Stimulated activated memory B cell treated with anti-CD40 and anti-IgM and Interleukin-4, amounts not matched to agents 10 μg/mL and 1 μg/mL and 100 μg/mL, for 72 hours (primary cell): ENCODE measurements around the gene NUP153.
"Not testable (repeated sequence)": the region's sequence is repeated elsewhere in the genome, so short reads cannot be mapped to it uniquely, and the experiment has no call there.

Experiments
- ATAC-seq: fragments of 150-1000 bp; cut with Tn5 transposase; 2 replicates; pipeline ENCODE4 v1.10.0; 2021
- H3K27ac Mint-ChIP-seq: one replicate; pipeline ENCODE4 v1.8.0; 2022; ENCODE audit warnings: mild to moderate bottlenecking, mixed read lengths
- H3K27me3 Mint-ChIP-seq: one replicate; pipeline ENCODE4 v1.8.0; 2022; ENCODE audit warnings: mixed read lengths
- H3K36me3 Mint-ChIP-seq: one replicate; pipeline ENCODE4 v1.8.0; 2022; ENCODE audit warnings: mixed read lengths
- H3K4me1 Mint-ChIP-seq: one replicate; pipeline ENCODE4 v1.8.0; 2022; ENCODE audit warnings: mixed read lengths
- H3K4me3 Mint-ChIP-seq: one replicate; pipeline ENCODE4 v1.8.0; 2022; ENCODE audit warnings: mild to moderate bottlenecking, moderate library complexity, mixed read lengths
- H3K9me3 Mint-ChIP-seq: one replicate; pipeline ENCODE4 v1.8.0; 2022; ENCODE audit warnings: mixed read lengths

Gene NUP153

DNA sequence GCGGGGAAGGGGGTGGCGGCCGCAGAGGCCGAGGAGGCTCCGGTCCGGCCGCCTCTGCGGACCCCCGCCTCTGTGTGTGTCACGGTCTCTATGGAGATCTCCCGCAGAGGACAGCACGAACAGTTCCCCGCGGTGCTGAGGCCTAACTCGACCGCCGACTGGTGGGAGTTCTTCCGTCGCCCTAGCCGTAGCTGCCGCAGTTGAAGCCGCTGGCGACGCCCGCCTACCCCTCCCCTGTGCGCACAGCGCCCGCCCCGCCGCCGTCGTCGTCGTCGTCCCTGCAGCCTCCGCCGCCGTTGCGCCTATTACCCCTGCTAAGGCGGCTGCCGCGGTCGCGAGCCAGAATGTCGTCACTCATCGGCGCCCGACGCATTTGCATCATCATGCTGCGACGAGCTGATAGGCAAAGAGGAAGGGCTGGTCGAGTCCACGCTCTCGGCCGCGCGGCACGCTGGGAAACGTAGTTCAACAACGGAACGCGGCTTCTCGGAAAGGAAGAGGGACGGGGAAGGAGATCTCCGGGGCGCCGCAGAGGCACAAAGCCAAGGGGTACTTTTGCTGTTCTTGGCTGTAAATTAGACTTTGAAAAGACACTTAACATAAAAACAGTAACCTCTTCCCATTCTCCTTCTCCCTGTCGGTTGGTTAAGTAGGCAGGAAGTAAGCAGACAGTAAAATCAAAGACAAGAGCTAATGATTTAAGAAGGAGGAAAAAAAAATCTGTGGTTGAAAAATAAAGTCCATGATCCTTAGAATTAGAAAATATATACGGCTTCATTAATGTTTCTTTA is at the start of gene NUP153:
NUP153 (minus strand) TSS at position 346 of the 791 bp plus-strand sequence. CDS start 538 bp downstream, outside the sequence.
- peak; percentile 90 for ATAC-seq
- H3K27ac Mint-ChIP-seq: peak within 1 kb of the TSS; percentile 79
- H3K36me3 Mint-ChIP-seq: peaks cover 14% of the 10 kb centered on the region
- H3K4me1 Mint-ChIP-seq: peaks cover 33% of the 10 kb centered on the region
- H3K4me3 Mint-ChIP-seq: peak within 1 kb of the TSS; percentile 91
- no peaks in the 10 kb centered on the region for H3K27me3 Mint-ChIP-seq
- H3K9me3 Mint-ChIP-seq: no peaks in the 10 kb centered on the region

DNA sequence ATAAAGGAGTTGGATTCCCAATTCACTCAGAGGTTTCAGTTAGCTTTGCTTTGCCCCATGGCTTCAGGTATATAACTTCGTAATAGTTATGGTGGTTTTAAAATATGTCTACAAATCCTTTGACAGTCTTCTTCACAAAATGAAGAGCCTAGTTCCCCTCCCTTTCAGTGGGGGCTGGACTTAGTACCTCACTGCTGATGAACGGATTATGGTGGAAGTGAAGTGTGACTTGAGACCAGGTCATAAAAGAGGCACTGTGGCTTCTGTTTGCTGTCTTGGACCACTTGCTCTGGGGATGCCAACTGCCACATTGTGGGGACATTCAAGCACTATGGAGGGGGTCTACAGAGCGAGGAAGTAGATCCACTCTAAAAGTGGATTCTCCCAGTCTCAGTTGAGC is 47.5 kb upstream of the NUP153 start:
- no peaks in the 10 kb centered on the region for H3K9me3 Mint-ChIP-seq

GRCh38 chr6:17745324-17745723 is 38.6 kb upstream of the NUP153 start:
- H3K4me3 Mint-ChIP-seq, H3K27ac Mint-ChIP-seq, H3K9me3 Mint-ChIP-seq, ATAC-seq, H3K36me3 Mint-ChIP-seq, H3K27me3 Mint-ChIP-seq: not testable (repeated sequence)
- peaks cover 12% of the 10 kb centered on the region for H3K4me1 Mint-ChIP-seq

More for the DNA sequence above, 47.5 kb upstream of the NUP153 start:
- Mint-ChIP-seq H3K36me3 (no peaks in the 10 kb centered on the region), H3K4me1 (no peaks in the 10 kb centered on the region), H3K27ac (no peak overlapping the region), H3K27me3 (no peaks in the 10 kb centered on the region), H3K4me3 (no peak overlapping the region)
- no peak for ATAC-seq

DNA sequence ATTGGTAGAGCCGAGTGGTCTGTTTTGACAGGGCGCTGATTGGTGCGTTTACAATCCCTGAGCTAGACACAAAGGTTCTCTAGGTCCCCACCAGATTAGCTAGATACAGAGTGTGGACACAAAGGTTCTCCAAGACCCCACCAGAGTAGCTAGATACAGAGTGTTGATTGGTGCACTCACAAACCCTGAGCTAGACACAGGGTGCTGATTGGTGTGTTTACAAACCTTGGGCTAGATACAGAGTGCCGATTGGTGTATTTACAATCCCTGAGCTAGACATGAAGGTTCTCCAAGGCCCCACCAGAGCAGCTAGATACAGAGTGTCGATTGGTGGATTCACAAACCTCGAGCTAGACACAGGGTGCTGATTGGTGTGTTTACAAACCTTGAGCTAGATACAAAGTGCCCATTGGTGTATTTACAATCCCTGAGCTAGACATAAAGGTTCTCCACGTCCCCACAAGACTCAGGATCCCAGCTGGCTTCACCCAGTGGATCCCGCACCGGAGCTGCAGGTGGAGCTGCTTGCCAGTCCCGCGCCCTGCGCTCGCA is 38.1 kb upstream of the NUP153 start:
- H3K4me1 Mint-ChIP-seq: peaks cover 12% of the 10 kb centered on the region
- not testable (repeated sequence) for H3K9me3 Mint-ChIP-seq, H3K4me3 Mint-ChIP-seq, H3K27ac Mint-ChIP-seq, H3K27me3 Mint-ChIP-seq, ATAC-seq, H3K36me3 Mint-ChIP-seq

- Mint-ChIP-seq H3K4me1 (peaks cover 12% of the 10 kb centered on the region), H3K27me3 (no peaks in the 10 kb centered on the region), H3K27ac (no peak overlapping the region), H3K9me3 (peaks cover 3% of the 10 kb centered on the region), H3K4me3 (no peak overlapping the region), H3K36me3 (no peaks in the 10 kb centered on the region)
- ATAC-seq: no peak
Observed at GRCh38 chr6:17744019-17744756, 37.5 kb upstream of the NUP153 start.

DNA sequence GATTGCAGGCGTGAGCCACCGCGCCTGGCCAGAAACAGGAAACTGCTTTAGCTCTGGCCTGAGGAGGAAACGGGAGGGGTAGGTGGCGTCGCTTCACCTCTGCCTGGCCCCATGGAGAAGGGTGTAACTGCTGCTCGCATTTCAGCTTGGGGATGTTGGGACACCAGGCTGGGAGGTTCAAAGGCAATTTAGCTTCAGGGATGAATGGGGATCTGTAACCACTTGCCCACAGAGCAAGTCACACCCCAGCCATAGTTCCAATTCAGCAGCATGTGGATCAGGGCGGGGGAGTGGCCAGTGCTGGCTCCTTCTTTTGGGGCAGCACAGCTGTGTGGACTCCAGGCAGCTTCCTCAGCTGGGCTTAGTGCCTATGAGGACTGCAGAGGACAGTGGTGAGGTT is 34.8 kb upstream of the NUP153 start:
- no peaks in the 10 kb centered on the region for H3K36me3 Mint-ChIP-seq
- H3K9me3 Mint-ChIP-seq: peaks cover 14% of the 10 kb centered on the region
- no peaks in the 10 kb centered on the region for H3K27me3 Mint-ChIP-seq
- no peak overlapping the region for H3K27ac Mint-ChIP-seq
- ATAC-seq: no peak
- H3K4me1 Mint-ChIP-seq: peaks cover 12% of the 10 kb centered on the region
- H3K4me3 Mint-ChIP-seq: no peak overlapping the region

DNA sequence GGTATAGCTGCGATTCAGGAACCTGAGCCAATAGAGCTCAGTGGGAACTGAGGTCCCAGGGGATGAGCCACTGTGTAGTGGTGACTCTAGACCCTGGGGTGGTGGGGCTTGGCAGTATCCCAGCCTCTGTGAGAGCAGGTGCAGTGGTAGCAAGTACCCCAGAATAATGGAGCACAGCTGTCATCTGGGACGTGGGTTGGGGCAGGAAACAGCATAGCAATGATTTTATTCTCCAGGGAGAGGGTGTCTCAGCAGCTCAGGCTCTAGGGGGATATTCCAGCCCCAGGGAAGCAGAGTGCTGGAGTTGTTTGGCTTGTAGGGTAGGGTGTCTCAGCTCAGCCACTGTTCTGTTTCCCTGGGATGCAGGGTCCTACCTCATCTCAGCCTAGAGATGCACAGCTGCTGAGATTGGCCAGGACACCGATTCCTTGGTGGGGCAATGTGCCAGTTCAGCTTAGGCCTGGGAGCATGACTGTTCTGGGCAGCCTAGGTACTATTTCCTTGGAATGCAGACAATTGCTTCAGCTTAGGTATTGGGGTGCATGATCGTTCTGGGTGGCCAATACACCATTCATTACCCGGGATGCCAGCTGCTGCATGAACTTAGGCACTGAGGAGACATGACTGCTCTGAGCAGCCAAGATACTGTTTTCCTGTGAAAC is 34.0 kb upstream of the NUP153 start:
- ATAC-seq: no peak
- Mint-ChIP-seq H3K27me3 (no peaks in the 10 kb centered on the region), H3K9me3 (peaks cover 14% of the 10 kb centered on the region), H3K27ac (no peak overlapping the region), H3K4me3 (no peak overlapping the region), H3K36me3 (no peaks in the 10 kb centered on the region), H3K4me1 (peaks cover 12% of the 10 kb centered on the region)

DNA sequence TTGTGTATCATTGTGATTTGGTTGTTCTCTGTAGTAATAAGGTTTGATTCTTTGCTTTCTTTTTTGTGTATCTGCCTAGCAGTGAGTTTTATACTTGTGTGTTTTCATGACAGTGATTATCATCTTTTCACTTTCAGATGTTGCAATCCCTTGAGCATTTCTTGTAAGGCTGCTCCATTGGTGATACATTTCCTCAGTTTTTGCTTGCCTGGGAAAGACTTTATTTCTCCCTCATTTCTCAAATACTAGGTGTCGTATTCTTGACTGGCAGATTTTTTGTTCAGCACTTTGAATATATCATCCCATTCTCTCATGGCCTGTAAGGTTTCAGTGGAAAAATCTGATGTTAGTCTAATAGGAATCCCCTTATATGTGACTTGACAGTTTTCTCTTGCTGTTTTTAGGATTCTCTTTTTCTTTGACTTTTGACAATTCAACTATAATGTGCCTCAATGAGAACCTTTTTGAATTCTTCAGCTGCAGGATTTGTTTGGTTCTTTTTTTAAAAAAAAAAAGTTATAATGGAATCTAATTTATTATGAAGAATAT is 31.1 kb upstream of the NUP153 start:
- H3K36me3 Mint-ChIP-seq: no peaks in the 10 kb centered on the region
- ATAC-seq: no peak
- H3K4me3 Mint-ChIP-seq: no peak overlapping the region
- H3K4me1 Mint-ChIP-seq: no peaks in the 10 kb centered on the region
- no peak overlapping the region for H3K27ac Mint-ChIP-seq
- no peaks in the 10 kb centered on the region for H3K27me3 Mint-ChIP-seq
- peaks cover 14% of the 10 kb centered on the region for H3K9me3 Mint-ChIP-seq

DNA sequence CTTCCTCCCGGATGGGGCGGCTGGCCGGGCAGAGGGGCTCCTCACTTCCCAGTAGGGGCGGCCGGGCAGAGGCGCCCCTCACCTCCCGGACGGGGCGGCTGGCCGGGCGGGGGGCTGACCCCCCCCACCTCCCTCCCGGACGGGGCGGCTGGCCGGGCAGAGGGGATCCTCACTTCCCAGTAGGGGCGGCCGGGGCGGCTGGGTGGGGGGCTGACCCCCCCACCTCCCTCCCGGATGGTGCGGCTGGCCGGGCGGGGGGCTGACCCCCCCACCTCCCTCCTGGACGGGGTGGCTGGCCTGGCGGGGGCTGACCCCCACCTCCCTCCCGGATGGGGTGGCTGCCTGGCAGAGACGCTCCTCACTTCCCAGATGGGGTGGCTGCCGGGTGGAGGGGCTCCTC is 28.6 kb upstream of the NUP153 start:
- H3K36me3 Mint-ChIP-seq, H3K27ac Mint-ChIP-seq, ATAC-seq, H3K27me3 Mint-ChIP-seq, H3K4me1 Mint-ChIP-seq, H3K4me3 Mint-ChIP-seq: not testable (repeated sequence)
- peaks cover 17% of the 10 kb centered on the region for H3K9me3 Mint-ChIP-seq

DNA sequence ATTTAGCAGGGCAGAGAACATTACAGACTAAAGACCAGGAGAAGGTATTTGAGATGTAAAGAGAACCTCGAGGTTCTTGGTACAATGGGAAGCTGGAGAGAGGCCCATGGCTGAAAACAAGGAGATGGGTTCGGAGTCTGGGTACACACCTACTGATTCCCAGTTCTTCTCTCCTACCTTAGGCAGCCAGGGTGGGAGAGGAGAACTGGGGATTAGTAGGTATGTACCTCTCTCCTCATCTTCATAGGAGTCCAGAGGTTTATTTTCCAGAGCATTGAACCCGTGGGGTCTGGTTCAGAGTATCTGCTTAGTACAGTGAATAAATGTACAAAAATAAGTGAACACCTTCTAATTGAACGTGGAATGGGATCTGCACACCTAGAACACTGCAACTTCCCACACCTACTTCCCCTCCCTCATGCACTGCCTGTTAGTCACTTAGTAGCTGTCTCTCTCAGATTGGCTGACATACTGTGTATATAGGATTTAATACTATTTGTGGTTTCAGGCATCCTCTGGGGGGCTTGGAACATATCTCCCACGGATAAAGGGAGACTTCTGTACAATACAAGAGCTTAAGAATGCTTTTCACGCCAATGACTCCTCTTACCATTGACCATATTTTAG is 23.5 kb upstream of the NUP153 start:
- no peak overlapping the region for H3K27ac Mint-ChIP-seq
- ATAC-seq: no peak
- H3K9me3 Mint-ChIP-seq: peaks cover 3% of the 10 kb centered on the region
- H3K4me1 Mint-ChIP-seq: no peaks in the 10 kb centered on the region
- no peaks in the 10 kb centered on the region for H3K36me3 Mint-ChIP-seq
- no peak overlapping the region for H3K4me3 Mint-ChIP-seq
- H3K27me3 Mint-ChIP-seq: no peaks in the 10 kb centered on the region

GRCh38 chr6:17729223-17730077 is 22.7 kb upstream of the NUP153 start:
- H3K27ac Mint-ChIP-seq: no peak overlapping the region
- no peaks in the 10 kb centered on the region for H3K36me3 Mint-ChIP-seq
- H3K4me1 Mint-ChIP-seq: no peaks in the 10 kb centered on the region
- peaks cover 3% of the 10 kb centered on the region for H3K9me3 Mint-ChIP-seq
- ATAC-seq: no peak
- H3K4me3 Mint-ChIP-seq: no peak overlapping the region
- no peaks in the 10 kb centered on the region for H3K27me3 Mint-ChIP-seq

DNA sequence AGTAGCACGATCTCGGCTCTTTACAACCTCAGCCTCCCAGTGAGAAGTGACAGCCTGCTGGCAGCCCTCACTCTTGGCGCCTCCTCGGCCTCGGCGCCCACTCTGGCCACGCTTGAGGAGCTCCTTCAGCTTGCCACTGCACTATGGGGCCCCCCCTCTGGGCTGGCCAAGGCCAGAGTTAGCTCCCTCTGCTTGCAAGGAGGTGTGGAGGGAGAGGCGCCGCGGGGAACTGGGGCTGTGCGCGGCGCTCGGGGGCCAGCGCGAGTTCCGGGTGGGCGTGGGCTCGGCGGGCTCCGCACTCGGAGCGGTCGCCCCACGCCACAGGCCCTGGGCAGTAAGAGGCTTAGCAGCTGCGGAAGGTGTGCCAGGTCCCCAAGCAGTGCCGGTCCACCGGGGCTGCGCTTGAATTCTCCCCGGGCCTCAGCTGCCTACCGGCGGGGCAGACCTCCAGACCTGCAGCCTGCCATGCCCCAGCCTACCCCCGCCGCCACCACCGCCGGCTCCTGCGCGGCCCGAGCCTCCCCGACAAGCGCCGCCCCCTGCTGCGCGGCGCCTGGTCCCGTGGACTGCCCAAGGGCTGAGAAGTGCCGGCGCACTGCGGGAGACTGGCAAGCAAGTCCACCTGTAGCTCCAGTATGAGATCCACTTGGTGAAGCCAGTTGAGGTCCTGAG is 22.0 kb upstream of the NUP153 start:
- Mint-ChIP-seq H3K4me3 (no peak overlapping the region), H3K27me3 (no peaks in the 10 kb centered on the region), H3K27ac (no peak overlapping the region), H3K9me3 (peaks cover 3% of the 10 kb centered on the region), H3K36me3 (no peaks in the 10 kb centered on the region), H3K4me1 (no peaks in the 10 kb centered on the region)
- no peak for ATAC-seq

DNA sequence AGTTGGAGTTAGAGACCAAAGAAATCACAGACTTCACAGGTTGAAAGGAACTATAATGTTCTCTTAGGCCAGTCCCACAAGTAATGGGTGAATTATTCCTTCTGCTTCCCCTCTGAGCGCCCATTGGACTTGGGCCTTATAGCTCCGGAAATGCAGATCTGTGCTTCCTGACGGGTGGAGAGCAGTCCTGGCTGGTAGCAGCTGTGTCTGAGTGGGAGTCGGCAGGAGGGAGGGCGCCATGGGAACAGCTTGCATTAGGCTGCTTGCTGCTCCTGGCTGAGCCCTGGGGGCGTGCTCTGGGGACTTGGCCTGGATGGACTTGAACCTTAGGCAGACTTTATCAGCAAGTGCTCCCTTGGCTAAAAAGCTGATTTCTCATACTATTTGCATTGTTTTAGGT is 18.4 kb upstream of the NUP153 start:
- no peak overlapping the region for H3K4me3 Mint-ChIP-seq
- H3K27ac Mint-ChIP-seq: no peak overlapping the region
- ATAC-seq: no peak
- H3K4me1 Mint-ChIP-seq: no peaks in the 10 kb centered on the region
- H3K36me3 Mint-ChIP-seq: no peaks in the 10 kb centered on the region
- no peaks in the 10 kb centered on the region for H3K9me3 Mint-ChIP-seq
- H3K27me3 Mint-ChIP-seq: no peaks in the 10 kb centered on the region

DNA sequence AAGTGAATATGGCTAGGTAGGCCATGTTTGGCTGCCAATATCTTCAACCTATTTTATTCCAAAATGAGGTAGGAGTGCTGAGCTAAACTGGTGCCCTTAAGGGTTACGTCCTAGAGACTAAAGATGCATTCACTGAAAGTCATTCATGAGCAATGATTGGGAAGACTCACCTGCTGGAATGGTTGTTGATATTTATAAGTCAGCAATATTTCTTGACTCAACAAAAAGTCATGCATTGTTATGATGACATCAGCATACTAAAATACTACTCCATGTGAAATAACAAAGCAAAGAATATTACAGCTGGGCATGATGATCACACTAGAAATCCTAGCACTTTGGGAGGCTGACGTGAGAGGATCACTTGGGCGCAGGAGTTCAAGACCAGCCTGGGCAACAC is 17.6 kb upstream of the NUP153 start:
- no peak for ATAC-seq
- H3K27me3 Mint-ChIP-seq: no peaks in the 10 kb centered on the region
- no peaks in the 10 kb centered on the region for H3K36me3 Mint-ChIP-seq
- no peak overlapping the region for H3K4me3 Mint-ChIP-seq
- no peaks in the 10 kb centered on the region for H3K4me1 Mint-ChIP-seq
- no peak overlapping the region for H3K27ac Mint-ChIP-seq
- H3K9me3 Mint-ChIP-seq: no peaks in the 10 kb centered on the region
